ENCODE measurements around the gene UBE2Q1.

- TF ChIP-seq GATA3 (IDR thresholded peaks at IDR 0.05; ENCODE audit: low read depth, low read length) (no peak), GATA2 (IDR thresholded peaks at IDR 0.05; ENCODE audit: low read depth, low read length) (no peak)
Observed at GRCh38 chr1:154571964-154572288, 13.5 kb upstream of the UBE2Q1 start.
